Muscle of back (tissue), 13 donors: Measurements from ENCODE around the gene ESRRB. TPM values are rescaled to one million over a fixed set of nuclear protein-coding genes. Genes with fewer than 3 reads are reported as not detected.

Experiments
- DNase-seq, 3 donors: peaks; one replicate each; pipeline versions ENCODE4 v3.0.0 to v3.0.0-alpha.2; 2013
- long read RNA-seq, 9 donors: transcript quantifications; one replicate each; lab custom pipeline, GENCODE V29; 2026
- polyA plus RNA-seq, 10 donors: library from polyadenylated mRNA; unstranded; fragments of 120-200 nt; gene quantifications; one replicate each; pipeline ENCODE4 v1.2.1, GENCODE V29; 2013; ENCODE audit not compliant: insufficient read length in 10 of 10

Gene ESRRB
- polyA plus RNA-seq = 1 to 10 TPM; 2.1 to 4.8 (median 3.2) TPM
- long read RNA-seq, donor 1, partial matches to known transcripts = 0 of 1 reads
- long read RNA-seq, donor 1, other reads (novel, unspliced or antisense) = 0 of 1 reads
- long read RNA-seq, donor 2, partial matches to known transcripts = 0 of 1 reads
- long read RNA-seq, donor 2, other reads (novel, unspliced or antisense) = 0 of 1 reads
- long read RNA-seq, donor 3 = 0 reads
- long read RNA-seq, donor 4, partial matches to known transcripts = 0 of 1 reads
- long read RNA-seq, donor 4, other reads (novel, unspliced or antisense) = 0 of 1 reads
- long read RNA-seq, donor 5, partial matches to known transcripts = 0 of 1 reads
- long read RNA-seq, donor 5, other reads (novel, unspliced or antisense) = 0 of 1 reads
- long read RNA-seq, donor 6, partial matches to known transcripts = 0 of 2 reads
- long read RNA-seq, donor 6, other reads (novel, unspliced or antisense) = 0 of 2 reads
- long read RNA-seq, donor 7, partial matches to known transcripts = 0 of 3 reads
- long read RNA-seq, donor 7, other reads (novel, unspliced or antisense) = 0 of 3 reads
- long read RNA-seq, donor 8, partial matches to known transcripts = 0 of 1 reads
- long read RNA-seq, donor 8, other reads (novel, unspliced or antisense) = 0 of 1 reads
- long read RNA-seq, donor 9, partial matches to known transcripts = 0 of 1 reads
- long read RNA-seq, donor 9, other reads (novel, unspliced or antisense) = 0 of 1 reads

DNA sequence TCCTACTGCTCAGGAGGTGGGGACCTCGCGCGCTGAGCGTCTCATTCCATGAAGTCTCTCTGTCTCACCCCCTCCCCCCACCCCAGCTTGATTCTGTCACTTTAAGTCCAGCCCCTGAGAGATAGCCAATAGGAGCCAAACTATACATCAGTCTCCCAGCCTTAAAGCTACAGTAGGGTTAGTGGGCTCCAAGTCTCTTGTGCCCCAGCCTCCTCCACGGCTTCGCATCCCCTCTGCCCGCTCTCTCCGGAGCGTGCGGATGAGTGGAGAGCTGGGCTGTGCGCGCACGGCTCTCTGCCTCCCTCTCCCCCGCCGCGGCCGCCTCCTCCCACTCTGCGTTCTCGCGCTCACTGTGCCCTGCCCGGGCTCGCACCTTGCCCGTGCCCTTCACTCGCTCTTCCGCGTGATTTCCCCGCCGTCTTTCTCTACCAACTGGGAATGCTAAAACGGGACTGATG lies at the start of gene ESRRB:
Gene ESRRB (plus strand): TSS at position 191 of the 458 bp plus-strand sequence. CDS start 265 bp downstream, at position 456.
- peak in 2 of 3 donors; percentile 2 to 31 for DNase-seq

DNA sequence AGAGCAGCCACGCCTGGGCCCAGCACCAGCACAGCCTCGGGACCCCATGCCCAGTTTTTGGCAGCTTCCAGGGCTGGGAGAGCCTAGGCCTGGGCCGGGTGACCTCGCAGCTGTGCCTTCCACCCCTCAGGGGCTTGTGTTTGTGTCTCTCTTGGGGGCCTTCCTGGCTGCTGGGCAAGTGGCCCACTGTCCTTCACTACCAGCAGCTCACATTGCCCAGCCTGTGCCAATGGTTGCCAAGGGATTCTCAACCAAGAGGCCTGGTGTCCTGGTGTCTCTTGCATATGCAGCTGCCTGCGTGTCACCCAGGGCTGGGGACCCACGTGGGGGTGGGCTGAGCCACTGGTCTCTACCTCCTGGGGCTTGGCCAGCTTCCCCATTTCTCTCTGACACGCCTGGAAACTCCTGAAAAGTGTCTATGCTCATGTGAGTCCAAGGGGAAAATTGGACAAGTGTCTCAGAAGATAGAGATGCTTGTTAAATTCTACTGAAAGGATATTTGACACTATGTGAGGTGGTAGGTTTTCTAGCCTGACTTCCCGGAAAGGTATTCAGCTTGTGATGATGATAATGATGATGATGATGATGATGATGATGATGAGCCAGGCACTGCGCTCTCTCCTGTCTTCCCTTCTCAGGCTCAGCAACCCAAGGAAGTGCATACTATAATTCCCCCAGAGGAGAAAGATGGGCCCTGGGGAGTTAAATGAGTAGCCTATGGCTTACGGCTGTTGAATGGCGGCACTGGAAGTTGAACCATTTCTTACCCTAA lies 48.8 kb upstream of the ESRRB start:
- DNase-seq = no peak

DNA sequence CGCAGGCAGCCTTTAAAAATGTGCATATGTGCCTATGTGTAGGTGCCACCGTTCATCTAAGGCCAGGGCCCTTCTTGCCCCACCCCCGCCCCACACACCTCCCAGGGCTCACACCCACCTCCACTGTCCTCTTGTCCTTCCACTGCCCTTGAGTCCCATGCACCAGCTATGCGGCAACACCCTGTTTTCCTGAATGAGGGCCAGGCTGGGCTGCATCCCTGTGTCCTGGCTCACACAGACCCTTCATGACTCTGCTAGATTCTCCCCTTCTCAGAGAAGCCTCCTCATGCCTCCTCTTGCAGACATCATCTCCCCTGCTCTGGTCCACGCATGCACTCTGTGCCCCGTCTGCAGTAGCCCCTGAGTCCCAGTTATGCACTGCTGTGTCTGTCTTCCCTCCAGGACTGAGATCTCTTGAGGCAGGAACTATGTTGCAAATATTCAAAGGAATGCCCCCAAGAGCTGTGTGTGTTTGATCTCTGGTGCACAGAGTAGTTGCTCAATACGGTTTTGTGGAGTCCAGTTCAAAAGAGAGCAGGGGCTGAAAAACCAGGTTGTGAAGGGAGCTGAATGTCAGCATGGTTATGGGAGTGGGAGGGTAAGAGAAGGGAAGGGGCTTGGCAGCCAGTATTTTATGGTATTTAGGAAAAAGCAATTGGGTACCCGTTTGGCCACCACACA lies 47.3 kb upstream of the ESRRB start:
- DNase-seq = no peak

DNA sequence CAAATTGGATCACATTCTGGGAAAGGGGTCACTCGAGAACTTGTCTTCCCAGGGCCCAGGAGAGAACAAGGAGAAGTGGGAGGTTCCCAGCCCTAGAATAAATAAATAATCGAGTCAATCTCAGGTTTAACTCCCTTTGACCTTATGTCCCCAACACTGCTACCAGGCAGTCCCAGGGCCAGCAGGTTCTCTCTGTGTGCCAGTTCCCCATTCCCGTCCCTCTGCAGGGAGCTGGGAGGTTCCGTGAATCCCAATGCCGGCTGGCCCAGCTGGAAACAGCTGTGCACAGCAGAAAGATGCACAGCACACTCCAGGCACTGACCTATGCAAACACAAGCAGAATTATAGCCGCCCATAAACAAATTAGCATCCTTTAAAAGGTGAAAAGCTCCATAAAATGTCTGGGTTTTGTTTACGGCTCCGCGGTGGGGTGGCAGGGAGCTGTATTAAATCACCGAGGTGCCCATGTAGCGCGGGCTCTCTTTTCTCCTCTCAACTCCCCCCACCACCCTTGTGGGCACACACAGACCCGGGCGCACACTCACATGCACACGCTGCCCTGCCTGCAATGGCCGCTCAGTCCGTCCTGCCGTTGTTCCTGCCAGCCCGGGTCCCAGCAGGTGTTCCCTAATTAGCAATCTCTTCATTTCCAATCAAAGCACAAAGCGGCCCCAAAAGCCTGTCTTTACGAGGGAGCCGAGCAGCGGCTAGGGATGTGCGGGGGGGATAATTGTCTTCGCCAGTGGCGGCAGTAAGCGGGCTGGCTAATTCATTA lies 46.6 kb upstream of the ESRRB start:
- no peak for DNase-seq

DNA sequence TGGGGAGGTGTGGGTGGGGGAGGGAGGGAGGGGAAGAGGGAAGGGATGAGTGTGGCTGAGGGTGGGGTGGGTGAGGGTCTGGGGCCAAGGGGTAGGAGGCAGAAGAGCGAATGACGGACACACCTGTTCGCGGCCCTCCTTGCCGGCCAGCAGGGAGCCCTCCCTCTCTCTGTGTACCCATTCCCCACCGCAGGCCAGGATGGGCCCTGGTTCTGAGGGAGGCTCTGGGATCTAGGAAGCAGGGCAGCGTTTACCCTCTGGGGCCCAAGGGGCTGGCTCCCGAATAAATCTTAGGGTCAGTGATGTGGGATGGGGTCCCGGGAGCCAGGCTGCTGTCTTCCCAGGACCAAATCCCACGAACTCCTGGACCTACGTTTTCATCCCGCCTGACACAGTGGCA lies 46.0 kb upstream of the ESRRB start:
- no peak for DNase-seq

DNA sequence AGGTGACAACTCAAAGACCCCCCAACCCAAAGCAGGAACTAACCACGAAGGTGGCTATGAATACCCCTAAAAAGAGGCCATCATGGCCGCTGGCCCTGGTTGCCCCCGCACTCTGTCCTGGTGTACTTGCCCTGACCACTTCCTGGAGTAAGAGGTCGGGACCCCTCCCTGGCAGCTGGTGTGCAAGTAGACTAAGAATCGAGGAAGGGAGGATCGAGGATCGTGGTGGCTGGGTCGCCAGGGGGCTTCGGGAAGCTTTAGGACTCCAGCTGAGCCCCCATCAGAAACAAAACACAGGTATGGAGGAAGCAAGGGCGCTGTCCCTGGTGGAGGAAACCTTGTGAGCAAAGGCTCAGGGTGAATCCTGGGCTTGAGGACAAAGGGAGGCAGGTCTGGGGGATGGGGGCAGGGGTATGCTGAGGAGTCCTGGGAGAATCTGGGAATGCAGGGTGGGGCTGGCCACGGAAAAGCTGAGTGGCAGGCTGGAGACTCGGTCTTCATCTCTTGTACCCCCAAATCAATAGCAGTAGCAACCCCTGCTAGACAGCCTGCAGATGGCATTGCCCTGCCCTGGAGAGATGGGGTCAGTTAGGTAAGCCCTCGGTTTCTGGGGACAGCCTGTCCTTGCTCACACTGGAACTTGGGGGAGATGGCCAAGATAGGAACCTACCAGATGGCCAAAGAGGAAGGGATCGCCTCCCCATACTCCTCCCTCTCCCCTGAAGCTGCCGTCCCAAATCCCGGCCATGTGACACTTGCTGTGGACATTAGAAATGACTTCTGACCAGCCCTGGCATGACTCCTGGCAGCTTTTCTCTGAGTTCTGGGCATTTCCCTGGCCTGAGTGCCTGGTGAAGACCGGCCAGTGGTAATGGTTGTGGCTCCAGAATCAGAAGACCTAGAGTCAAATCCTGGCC lies 45.3 kb upstream of the ESRRB start:
- DNase-seq = no peak

DNA sequence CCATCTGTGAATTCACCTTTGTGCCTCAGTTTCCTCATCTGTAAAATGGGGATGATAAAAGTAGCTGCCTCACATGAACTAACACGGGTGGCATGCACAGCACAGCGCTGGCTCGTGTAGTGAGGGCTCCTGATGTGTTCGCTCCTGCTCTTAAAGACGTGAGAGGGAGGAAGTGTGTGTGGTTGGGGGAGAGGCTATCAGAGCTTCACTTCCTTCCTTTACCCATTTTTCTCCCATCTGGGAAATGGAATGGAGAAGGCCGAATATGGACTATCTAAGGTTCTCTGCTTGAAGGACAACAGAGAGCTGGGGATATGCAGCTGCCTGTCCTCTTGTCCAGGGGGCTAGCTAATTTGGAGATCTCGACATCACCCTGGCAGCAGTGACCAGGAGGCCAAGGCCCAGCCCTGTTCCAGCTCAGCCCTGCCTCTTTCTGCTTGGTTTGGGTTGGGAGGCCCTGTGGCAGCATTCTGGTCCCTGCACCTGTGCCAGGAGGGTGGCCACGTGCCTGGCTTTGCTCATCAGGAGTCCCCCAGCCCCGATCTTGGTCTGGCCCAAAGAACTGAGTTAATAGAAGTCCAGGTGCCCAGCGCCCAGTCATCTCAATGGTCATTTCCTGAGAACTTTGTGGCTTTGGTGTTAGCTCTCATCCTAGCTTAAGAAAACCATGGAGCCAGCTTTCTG lies 44.5 kb upstream of the ESRRB start:
- DNase-seq = no peak

DNA sequence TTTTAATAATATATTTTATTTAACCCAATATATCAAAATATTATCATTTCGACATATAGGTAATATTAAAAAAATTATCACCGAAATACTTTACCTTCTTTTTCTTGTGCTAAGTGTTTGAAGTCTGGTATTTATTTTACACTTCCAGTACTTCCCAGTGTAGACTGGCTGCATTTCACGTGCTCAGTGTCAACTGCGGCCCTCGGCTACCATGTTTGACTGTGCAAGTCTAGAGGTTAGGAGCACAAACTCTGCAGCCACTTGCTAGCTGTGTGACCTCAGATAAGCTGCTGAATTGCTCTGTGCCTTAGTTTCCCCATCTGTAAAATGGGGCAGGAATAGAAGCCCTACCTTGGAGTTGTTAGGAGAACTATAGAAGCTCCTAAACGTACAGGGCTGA lies 42.3 kb upstream of the ESRRB start:
- no peak for DNase-seq

DNA sequence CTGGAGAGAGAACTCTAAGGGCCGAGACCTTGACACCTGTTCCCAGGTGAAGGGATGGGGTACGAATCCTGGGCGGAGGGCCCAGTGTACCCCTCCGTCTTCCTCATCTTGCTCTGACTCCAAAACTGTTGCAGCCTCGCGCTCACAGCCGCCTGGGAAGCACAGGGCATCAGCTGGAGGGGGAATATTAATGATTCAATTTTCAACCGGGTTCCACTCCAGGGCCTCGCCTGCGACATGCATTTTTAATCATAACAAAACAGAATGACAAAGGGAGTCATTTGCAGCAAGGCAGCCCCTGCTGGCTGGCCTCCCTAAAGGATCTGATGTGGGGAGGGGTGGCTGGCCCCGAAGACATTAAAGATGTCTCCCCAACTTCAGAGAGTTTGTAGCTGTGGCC lies 41.6 kb upstream of the ESRRB start:
- no peak for DNase-seq

DNA sequence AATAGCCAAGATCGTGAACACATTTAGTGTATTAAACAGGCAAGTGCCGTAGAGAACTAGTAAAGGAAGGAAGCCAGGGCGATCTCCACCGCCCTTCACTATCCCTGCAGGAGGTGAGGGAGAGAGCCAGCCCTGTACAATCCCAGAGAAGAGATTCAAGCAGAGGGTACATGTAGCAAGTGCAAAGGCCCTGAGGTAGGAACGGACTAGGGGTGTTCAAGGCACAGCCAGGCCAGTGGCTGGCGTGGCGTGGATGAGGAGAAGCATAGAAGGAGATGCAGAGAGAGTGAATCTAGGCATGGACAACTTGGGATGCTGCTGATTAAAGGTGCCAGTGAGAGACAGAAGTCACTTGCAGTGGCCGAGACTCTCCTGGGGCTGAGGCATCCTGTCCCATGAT lies 39.1 kb upstream of the ESRRB start:
- no peak for DNase-seq

DNA sequence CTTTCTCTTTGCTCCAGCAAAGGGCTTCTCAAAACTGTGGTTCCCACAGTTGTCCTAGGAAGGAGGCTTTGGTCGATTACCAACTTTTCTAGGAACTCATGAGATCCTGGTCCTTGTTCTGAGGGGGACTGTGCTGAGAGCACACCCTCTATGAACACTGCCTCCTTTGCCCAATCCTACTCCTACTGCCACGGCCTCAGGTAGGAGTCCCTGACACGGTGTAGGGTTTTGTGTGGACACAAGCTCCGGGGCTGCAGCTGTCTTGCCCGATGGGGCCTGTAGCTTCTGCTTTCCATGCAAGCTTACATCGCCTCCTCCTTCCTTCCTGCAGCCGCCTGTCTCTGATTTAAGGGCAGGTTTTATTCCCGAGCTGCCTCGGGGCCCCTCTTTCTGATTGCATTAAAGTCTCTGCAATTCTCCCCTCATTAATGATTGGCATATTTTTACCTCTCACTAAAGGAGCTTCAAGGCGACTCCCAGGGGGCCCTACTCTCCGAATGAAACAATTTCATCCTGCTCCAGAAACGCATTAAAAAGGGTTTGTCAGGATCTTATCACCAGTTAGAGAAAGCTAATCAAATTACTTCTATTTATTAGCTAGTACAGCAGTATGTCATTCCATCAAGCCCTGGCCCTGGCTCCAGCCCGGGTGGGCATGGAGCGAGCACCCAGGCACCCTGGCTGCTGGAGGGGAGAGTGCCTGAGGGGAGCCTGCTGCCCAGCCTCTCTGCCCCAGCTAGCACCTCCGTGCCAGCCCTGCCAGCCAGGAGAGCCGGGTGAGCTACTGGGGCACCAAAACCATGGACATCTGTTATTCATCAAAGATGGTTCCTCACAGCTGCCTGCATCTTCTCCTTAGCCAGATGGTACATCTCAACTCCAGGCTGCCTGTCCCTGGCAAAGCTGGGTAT lies 38.0 kb upstream of the ESRRB start:
- DNase-seq = peak in 1 of 3 donors; percentile 54

DNA sequence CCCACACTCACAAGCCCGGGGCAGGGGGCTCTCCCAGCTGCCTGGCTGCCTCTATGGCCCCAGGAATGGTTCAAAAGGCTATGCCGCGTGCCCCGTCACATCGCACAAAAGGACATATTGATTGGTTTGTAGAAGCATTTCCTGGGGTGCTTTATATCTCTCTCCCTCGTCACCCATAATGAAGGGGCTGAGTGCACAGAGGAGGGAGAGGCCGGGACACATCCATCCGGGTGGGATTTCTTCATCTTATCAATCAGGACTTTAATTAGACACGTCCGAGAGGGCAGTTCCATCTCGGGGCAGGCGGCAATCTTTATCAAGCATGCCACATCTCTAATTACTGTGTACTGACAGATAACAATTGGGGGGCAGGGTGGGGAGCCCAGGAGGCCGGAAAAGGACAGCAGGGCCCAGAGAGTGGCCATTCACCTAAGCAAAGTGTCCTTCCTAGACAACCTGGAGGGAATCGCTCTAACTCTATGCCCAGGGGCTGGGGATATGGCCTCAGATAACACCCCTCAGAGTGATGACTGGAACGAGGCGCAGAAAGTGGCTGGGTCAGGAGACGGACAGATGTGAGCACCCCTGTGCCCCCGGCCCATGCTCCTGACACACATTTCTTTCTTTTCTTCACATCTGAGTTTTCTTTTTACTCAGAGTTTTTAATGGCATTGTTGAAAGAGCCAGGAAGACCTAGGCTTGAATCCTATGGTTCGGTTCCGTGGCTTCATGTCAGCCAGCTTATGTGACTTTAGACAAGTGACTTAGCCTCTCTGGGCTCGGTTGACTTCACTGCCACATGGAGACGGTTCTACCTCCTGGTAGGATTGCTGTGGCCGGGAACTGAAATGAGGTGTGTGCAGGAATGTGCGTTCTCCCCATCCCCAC lies 36.0 kb upstream of the ESRRB start:
- DNase-seq = no peak

DNA sequence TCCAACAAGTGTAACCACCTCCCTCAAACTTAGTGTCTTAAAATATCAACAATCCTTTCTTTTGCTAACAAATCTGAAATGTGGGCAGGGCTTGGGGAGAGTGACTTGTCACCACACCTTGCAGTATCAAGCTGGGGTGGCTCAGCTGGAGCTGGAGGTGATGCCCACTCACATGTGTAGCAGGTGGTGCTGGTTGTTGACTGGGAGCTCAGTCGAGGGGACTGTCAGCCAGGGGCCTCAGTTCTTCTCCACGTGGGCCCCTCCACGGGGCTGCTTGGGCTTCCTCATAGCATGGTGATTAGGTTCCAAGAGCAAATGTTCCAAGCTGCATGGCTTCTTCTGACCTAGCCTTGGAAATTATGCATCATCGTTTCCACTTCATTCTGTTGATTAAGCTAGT lies 32.6 kb upstream of the ESRRB start:
- no peak for DNase-seq

DNA sequence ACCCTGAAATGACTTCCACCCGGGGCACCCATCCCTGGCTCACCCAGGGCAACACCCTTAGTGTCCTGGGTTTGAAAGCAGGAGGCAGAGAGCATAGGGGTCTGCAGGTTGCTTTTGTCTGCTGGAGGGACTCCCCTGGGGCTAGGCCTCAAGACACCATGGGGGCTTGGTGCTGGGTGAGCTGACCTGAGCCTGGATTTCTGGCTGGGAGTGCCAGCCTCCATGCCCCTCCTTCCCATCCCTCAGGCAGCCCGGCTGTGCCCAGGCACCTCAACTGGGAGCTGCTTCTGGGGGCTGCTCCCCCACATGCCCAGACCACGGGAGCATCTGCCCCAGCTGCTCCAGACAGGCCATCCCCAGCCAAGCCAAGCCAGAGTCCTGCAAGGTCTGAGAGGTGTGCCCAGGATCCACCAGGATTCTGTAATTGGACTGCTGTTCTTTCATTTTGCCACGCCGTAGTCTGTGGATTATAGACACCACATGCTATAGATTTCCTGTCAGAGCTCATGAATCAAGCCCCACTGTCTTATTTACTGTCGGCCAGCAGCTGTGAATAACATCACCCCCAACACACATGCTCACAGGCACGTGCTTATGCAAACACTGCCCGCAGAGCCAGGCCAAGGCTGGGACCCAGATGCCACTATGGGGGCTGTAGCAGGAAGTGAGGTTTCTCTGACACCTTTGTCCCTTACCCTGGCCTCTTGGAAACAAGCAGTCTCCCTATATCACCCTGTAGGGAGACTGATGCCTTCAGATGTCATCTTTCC lies 29.4 kb upstream of the ESRRB start:
- DNase-seq = peak in 2 of 3 donors; percentile 12 to 42

DNA sequence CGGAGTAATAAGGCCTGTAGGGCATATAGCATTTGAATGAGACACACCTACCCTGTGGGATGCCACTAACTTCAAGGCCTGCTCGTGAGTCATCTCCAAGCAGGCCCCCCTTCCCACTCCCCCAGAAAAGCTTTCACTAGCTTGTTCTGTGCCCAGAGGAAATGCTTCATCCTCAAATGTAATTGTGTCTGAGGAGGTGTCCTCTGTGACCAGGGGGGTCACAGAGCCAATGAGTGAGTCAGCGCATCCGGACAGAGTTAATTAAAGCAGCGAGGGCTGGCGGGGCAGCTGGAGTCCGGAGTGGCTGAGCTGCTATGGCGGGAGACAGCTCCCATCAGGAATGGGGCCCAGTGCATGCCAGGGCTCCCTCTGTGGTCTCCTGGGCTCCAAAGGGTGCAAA lies 27.0 kb upstream of the ESRRB start:
- peak; percentile 18 to 37 (median 23) for DNase-seq

DNA sequence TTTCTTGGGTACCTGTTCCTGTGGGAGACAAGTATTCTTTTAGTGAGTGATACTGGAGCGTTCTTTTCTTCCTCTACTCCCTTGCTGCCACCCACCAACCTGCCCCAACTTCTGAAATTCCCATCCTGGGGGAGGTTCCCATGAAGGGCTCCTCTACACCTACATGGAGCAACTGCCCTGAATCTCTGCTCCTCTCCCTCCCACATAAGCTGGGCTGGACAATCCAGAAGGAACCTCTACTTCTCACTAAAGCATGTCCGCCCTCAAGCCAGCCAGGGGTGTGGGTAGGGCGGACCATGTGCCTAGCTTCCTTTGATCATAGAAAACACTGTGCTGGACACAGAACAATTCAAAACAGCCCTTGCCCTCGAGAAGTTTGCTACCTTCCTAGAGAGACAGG lies 25.9 kb upstream of the ESRRB start:
- no peak for DNase-seq
